VCaP (cell line): ENCODE measurements around the gene DDX23.
A peak's percentile ranks its signal among the peaks of the same experiment; 100 is the strongest.
"Not testable (repeated sequence)": the region's sequence is repeated elsewhere in the genome, so short reads cannot be mapped to it uniquely, and the experiment has no call there.

Experiments
- H3K27ac ChIP-seq: fragments of 450-650 bp; 2 replicates; pipeline ENCODE4 v1.5.1; 2017
- CTCF ChIP-seq: fragments of 450-650 bp; conservative IDR thresholded peaks from 2 replicates; pipeline ENCODE4 v1.5.1; 2017; ENCODE audit warnings: mild to moderate bottlenecking, moderate library complexity

Gene DDX23

GRCh38 chr12:48883305-48884161, 31.6 kb upstream of the DDX23 start:
- peak overlapping the region; percentile 64 for H3K27ac ChIP-seq
- TF ChIP-seq CTCF: no peak

GRCh38 chr12:48882972-48883304, 31.0 kb upstream of the DDX23 start:
- TF ChIP-seq CTCF: no peak
- peak overlapping the region; percentile 64 for H3K27ac ChIP-seq

- peak overlapping the region; percentile 64; the same call in 1 of the 2 replicates for H3K27ac ChIP-seq
- no peak for TF ChIP-seq CTCF
Observed at GRCh38 chr12:48882315-48882687, 30.3 kb upstream of the DDX23 start.

- TF ChIP-seq CTCF: no peak
- H3K27ac ChIP-seq: peak overlapping the region; percentile 64; the same call in 1 of the 2 replicates
Observed at GRCh38 chr12:48881686-48882314, 29.8 kb upstream of the DDX23 start.

- no peak overlapping the region for H3K27ac ChIP-seq
Observed at GRCh38 chr12:48880647-48881046, 28.7 kb upstream of the DDX23 start.

GRCh38 chr12:48878548-48878947, 26.6 kb upstream of the DDX23 start:
- no peak for TF ChIP-seq CTCF
- no peak overlapping the region for H3K27ac ChIP-seq

More at GRCh38 chr12:48880647-48881046, 28.7 kb upstream of the DDX23 start:
- TF ChIP-seq CTCF: no peak

- no peak overlapping the region for H3K27ac ChIP-seq
- TF ChIP-seq CTCF: no peak
Observed at GRCh38 chr12:48875944-48876515, 24.1 kb upstream of the DDX23 start.

GRCh38 chr12:48873534-48873933, 21.6 kb upstream of the DDX23 start:
- H3K27ac ChIP-seq: not testable (repeated sequence)
